Adrenal gland (tissue), 12 donors: ENCODE results near the gene UGT1A6. TPM values are rescaled to one million over a fixed set of nuclear protein-coding genes. Genes with fewer than 3 reads are reported as not detected.
A peak's percentile ranks its signal among the peaks of the same experiment; 100 is the strongest.

Experiments
- DNase-seq, 7 donors: peaks; one replicate each; pipeline ENCODE4 v3.0.0-alpha.2; 2019 to 2020
- H3K27ac ChIP-seq, 5 donors: fragments of 200-600 bp; sonication (generic) in 4 of 5; 1 replicate in 3 of 5; 2 replicates in 2 of 5; pipeline versions ENCODE4 v1.5.1 to v1.8.0; 2016 to 2020; ENCODE audit warnings: mild to moderate bottlenecking in 1 of 5
- H3K27me3 ChIP-seq: fragments of 200-600 bp; 2 replicates; pipeline ENCODE4 v1.8.0; 2021
- H3K36me3 ChIP-seq, 2 donors: fragments of 200-600 bp; replicated peaks in 1 of 2; 1 replicate in 1 of 2; 2 replicates in 1 of 2; pipeline versions ENCODE4 v1.5.1 to v1.8.0; 2018 to 2022
- H3K4me1 ChIP-seq, 2 donors: fragments of 200-600 bp; replicated peaks in 1 of 2; 1 replicate in 1 of 2; 2 replicates in 1 of 2; pipeline versions ENCODE4 v1.5.1 to v1.8.0; 2018 to 2021
- H3K4me3 ChIP-seq, 4 donors: fragments of 200-600 bp; sonication (generic) in 3 of 4; one replicate each; pipeline ENCODE4 v1.5.1; 2016 to 2018
- H3K9me3 ChIP-seq, 3 donors: fragments of 200-600 bp; sonication (generic) in 1 of 3; replicated peaks in 1 of 3; 1 replicate in 2 of 3; 2 replicates in 1 of 3; pipeline versions ENCODE4 v1.5.1 to v1.8.0; 2016 to 2021
- CTCF ChIP-seq, 6 experiments: fragments of 450-650 bp in 4 of 6; fragments of 200-600 bp in 2 of 6; sonication (generic) in 1 of 6; IDR thresholded peaks; 1 replicate in 5 of 6; 2 replicates in 1 of 6; pipeline versions ENCODE4 v1.5.1 to v1.8.0; 2016 to 2021; ENCODE audit warnings: antibody characterized with exemption in 6 of 6, mild to moderate bottlenecking in 2 of 6, moderate library complexity in 1 of 6
- POLR2A ChIP-seq, 2 donors: fragments of 450-650 bp; IDR thresholded peaks; one replicate each; pipeline ENCODE4 v1.6.1; 2017; ENCODE audit warnings: antibody characterized with exemption in 2 of 2, mild to moderate bottlenecking in 2 of 2, moderate library complexity in 1 of 2
- WGBS, 4 donors: extraction: QIAGEN DNeasy Blood & Tissue Kit in 2 of 4; methylation state at CpG; one replicate each; pipeline versions ENCODE4 v1.1.5 to v1.1.7; 2013 to 2017; 5-methylcytosine and 5-hydroxymethylcytosine counted together
- intact Hi-C, 2 donors: fragments of 100-400 bp; cut with DNase I; formaldehyde crosslinking; loops; one replicate each; pipeline versions ENCODE4 v1.14.1 to v1.15.0; 2022 to 2023
- polyA plus RNA-seq, 3 donors: library from polyadenylated mRNA; stranded (reverse); fragments of 200-250 nt in 2 of 3; fragments of 350-450 nt in 1 of 3; fragmentation: Illumina TruSeq in 1 of 3; extraction: RNeasy Lipid Tissue Mini Kit (QIAGEN cat#74804) in 1 of 3; gene quantifications; one replicate each; pipeline ENCODE4 v1.2.3, GENCODE V29; 2013 to 2014
- total RNA-seq, 9 donors: library from RNA; depleted of rRNA in 4 of 9; stranded (reverse); fragments of >200 nt in 4 of 9; fragments of 120-200 nt in 1 of 9; fragmentation: NEBNext Ultra II Directional in 1 of 9; extraction: Animal tissue kit (Norgen Biotek cat#: 25700) in 1 of 9; gene quantifications; one replicate each; pipeline versions ENCODE4 v1.1.0 to v1.2.4, GENCODE V29; 2013 to 2023
- donor health status: healthy with polysubstance abuse.
- donor health status: Bipolar disorder and iron deficiency.
- donor health status: DM: yes; HTN: yes; CAD: no.
- donor health status: DM: no; HTN: no; CAD: no.
- donor health status: DM: no; HTN: no; CAD: no.
- donor health status: DM: yes; HTN: yes; CAD: no.

Gene UGT1A6
- total and polyA plus RNA-seq, 12 donors, result 0.16 TPM; not detected in 11

DNA sequence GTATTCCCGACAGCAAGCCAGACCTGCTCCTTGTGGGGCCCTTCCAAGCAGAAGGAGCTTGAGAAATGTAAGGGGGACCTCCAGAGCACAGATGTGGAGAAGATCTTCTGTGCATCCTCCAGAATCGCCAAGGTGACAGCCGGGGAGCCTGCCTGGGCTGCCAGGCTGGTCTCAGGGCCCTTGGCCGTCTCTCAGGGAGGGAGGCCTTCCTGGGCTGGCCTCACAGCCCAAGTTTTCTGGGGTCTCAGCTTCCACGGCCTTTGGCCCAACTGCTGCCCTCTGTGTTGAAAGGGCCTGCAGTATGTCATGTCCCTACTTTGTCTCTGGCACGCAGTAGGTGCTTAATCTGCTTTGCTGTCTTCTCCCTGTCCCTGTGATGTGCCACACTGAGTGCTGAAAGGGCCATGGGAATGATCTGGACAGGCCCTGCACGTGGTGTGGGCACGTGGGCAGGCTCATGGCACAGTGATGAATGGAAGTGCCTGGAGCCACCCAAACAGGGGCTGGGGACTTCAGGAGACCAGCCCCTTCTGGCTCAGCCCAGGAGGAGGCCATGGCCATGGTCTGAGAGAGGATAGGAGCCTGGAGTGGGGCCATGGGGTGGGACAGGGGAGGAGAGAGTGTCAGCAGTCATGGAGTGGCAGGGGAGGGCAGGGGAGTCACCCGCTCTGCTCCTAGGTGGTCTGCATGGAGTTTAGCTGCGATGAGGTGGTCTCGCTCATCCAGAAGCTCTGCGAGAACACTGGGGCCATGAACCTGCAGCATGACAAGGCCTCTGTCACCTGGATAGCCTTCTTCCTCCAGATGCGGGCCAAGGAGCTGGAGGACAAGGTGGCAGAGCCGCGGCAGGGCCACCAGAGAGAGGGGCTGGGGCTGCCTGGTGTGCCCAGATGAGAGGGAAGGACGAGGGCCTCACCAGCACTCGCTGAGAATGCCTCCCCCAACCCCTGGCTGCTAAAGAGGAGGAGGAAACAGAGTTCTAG, 126.2 kb downstream of the UGT1A6 start:
- intact Hi-C loops, result no loop called here
- 70 to 77% (median 75%) methylated on average over 9 to 17 of the region's 17 CpGs for WGBS, 4 donors
- Histone ChIP-seq H3K36me3 (no peaks in the 10 kb centered on the region), H3K4me1 (no peaks in the 10 kb centered on the region), H3K27ac (no peak overlapping the region), H3K27me3 (no peaks in the 10 kb centered on the region), H3K9me3 (no peaks in the 10 kb centered on the region), H3K4me3 (no peak overlapping the region)
- DNase-seq, result peak in 1 of 7 donors; percentile 3
- TF ChIP-seq POLR2A (IDR thresholded peaks at IDR 0.05) (no peak), CTCF (IDR thresholded peaks at IDR 0.05) (no peak)

DNA sequence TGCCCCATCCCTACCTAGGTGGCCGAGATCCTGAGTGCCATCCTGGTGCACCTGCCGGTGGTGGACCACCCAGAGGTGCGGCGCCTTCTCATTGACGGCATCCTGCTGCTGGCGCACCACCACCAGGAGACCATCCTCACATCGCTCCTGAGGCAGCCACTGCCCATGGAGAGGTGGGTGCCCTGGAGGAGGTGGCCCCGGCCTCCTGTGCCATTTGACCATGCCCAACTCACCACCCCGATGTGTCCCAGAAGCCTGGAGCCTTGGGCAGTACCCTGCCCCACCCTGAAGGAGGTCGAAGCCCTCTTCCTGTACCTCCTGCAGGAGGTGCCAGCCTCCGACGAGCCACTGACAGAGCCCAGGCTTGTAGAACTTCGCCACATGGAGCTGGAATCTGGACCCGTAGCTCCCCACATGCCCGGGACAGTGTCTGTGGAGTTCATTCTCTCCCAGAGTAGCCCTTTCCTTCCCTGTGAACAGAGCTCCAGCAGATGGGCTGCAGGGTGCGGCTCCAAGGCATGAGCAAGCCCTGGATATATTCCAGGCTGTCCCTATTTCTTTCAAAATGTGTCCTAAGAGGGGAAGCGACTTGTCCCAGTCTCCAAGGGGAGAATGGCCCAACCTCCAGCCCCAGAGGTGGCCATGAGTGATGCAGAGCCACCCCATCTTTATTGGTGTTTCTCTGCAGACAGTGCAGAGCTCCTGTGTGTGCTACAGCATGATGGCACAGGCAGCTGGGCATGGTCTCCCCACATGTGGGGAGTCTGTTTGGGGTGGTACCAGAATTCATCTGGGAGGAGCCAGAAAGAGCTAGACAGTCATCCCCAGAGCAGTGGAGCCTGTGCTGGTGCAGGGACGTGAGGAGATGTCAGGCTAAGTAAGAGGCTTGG, 127.4 kb downstream of the UGT1A6 start:
- WGBS, 4 donors, result 80 to 84% (median 82%) methylated on average over 7 to 18 of the region's 18 CpGs
- intact Hi-C loops, result no loop called here
- DNase-seq, result peak in 1 of 7 donors; percentile 8

GRCh38 chr2:233820774-233821105, 128.1 kb downstream of the UGT1A6 start:
- 81 to 87% (median 83%) methylated on average over 3 to 6 of the region's 6 CpGs for WGBS, 4 donors
- Histone ChIP-seq H3K4me3 (no peak overlapping the region), H3K9me3 (no peaks in the 10 kb centered on the region), H3K27ac (no peak overlapping the region), H3K27me3 (no peaks in the 10 kb centered on the region), H3K4me1 (no peaks in the 10 kb centered on the region), H3K36me3 (no peaks in the 10 kb centered on the region)
- no peak for TF ChIP-seq CTCF (IDR thresholded peaks at IDR 0.05)
- no peak for TF ChIP-seq POLR2A (IDR thresholded peaks at IDR 0.05)
- intact Hi-C loops, result no loop called here
- DNase-seq, result peak in 1 of 7 donors; percentile 8

More for the DNA sequence above, 127.4 kb downstream of the UGT1A6 start:
- no peaks in the 10 kb centered on the region for H3K36me3 ChIP-seq
- no peaks in the 10 kb centered on the region for H3K4me1 ChIP-seq
- H3K4me3 ChIP-seq, result no peak overlapping the region
- no peak overlapping the region for H3K27ac ChIP-seq
- no peaks in the 10 kb centered on the region for H3K27me3 ChIP-seq
- H3K9me3 ChIP-seq, result no peaks in the 10 kb centered on the region
- no peak for TF ChIP-seq POLR2A (IDR thresholded peaks at IDR 0.05)
- TF ChIP-seq CTCF (IDR thresholded peaks at IDR 0.05), result no peak

- Histone ChIP-seq H3K36me3 (no peaks in the 10 kb centered on the region), H3K4me1 (no peaks in the 10 kb centered on the region), H3K9me3 (no peaks in the 10 kb centered on the region), H3K4me3 (no peak overlapping the region), H3K27me3 (no peaks in the 10 kb centered on the region), H3K27ac (no peak overlapping the region)
- TF ChIP-seq POLR2A (IDR thresholded peaks at IDR 0.05) (no peak), CTCF (IDR thresholded peaks at IDR 0.05) (no peak)
- 83 to 95% (median 89%) methylated on average over 3 of the region's 3 CpGs for WGBS, 4 donors
- DNase-seq, result no peak
- intact Hi-C loops, result no loop called here
Measured at GRCh38 chr2:233821196-233821595, 128.5 kb downstream of the UGT1A6 start.
